Nephron (organoid): ENCODE measurements around the gene ATRAID.

Experiments used
- H3K27ac Mint-ChIP-seq, 3 experiments: 2 replicates each; pipeline ENCODE4 v1.8.0; 2020; ENCODE audit warnings: mixed read lengths in 3 of 3, mild to moderate bottlenecking in 2 of 3, moderate library complexity in 1 of 3
- H3K27me3 Mint-ChIP-seq: 2 replicates; pipeline ENCODE4 v1.8.0; 2021; ENCODE audit warnings: low read depth, mild to moderate bottlenecking, moderate library complexity, mixed read lengths
- H3K36me3 Mint-ChIP-seq: 2 replicates; pipeline ENCODE4 v1.8.0; 2020; ENCODE audit warnings: low read depth, mixed read lengths
- H3K4me1 Mint-ChIP-seq: 2 replicates; pipeline ENCODE4 v1.8.0; 2020; ENCODE audit warnings: mixed read lengths
- H3K4me3 Mint-ChIP-seq, 3 experiments: 2 replicates each; pipeline ENCODE4 v1.8.0; 2020; ENCODE audit warnings: mild to moderate bottlenecking in 3 of 3, mixed read lengths in 3 of 3, moderate library complexity in 2 of 3
- H3K9me3 Mint-ChIP-seq: 2 replicates; pipeline ENCODE4 v1.8.0; 2020; ENCODE audit warnings: mixed read lengths
- TF ChIP-seq, protein P1 (sequence below), 3 experiments: fragments of 200-600 bp; sonication (generic); IDR thresholded peaks; one replicate each; pipeline ENCODE4 v1.5.0; 2021; ENCODE audit warnings: antibody characterized with exemption in 3 of 3; ENCODE audit not compliant: unreplicated experiment in 3 of 3

ATRAID gene

DNA sequence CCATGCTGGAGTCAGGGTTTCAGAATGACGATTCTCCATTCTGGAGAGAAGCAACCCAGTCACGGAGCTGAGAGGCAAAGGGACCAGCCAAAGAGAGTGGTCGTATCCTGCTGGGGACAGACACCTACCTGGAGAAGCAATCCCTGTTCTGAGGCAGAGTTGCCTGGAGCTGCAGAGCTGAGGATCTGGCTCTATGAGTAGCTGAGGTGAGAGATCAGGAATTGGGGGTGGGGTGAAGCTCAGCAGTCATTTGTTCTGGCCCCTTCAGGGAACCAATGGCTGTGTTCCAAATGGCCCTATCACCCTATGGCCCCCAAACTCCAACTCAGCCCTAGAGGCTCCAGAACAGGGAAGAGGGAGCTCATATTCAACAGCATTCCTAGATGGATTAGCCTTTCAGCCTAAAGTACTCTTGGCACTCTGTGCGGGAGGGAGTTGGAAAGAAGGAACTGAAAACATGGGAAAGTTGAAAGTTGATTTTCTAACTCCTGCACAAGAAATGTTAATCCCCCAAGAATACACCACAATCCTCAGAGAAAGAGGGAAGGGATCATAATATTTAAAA is 3.3 kb upstream of the ATRAID start:
- peaks cover 38% of the 10 kb centered on the region for H3K4me1 Mint-ChIP-seq
- no peaks in the 10 kb centered on the region for H3K27me3 Mint-ChIP-seq
- H3K36me3 Mint-ChIP-seq = peaks cover 43% of the 10 kb centered on the region
- no peaks in the 10 kb centered on the region for H3K9me3 Mint-ChIP-seq
- H3K27ac Mint-ChIP-seq = peak overlapping the region; percentile 29 to 47 (median 33)
- peak overlapping the region; percentile 12 to 55 (median 38) for H3K4me3 Mint-ChIP-seq
- TF ChIP-seq, protein P1, sequence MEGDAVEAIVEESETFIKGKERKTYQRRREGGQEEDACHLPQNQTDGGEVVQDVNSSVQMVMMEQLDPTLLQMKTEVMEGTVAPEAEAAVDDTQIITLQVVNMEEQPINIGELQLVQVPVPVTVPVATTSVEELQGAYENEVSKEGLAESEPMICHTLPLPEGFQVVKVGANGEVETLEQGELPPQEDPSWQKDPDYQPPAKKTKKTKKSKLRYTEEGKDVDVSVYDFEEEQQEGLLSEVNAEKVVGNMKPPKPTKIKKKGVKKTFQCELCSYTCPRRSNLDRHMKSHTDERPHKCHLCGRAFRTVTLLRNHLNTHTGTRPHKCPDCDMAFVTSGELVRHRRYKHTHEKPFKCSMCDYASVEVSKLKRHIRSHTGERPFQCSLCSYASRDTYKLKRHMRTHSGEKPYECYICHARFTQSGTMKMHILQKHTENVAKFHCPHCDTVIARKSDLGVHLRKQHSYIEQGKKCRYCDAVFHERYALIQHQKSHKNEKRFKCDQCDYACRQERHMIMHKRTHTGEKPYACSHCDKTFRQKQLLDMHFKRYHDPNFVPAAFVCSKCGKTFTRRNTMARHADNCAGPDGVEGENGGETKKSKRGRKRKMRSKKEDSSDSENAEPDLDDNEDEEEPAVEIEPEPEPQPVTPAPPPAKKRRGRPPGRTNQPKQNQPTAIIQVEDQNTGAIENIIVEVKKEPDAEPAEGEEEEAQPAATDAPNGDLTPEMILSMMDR (IDR thresholded peaks at IDR 0.05; ENCODE audit: unreplicated experiment in 3 of 3) = no peak

DNA sequence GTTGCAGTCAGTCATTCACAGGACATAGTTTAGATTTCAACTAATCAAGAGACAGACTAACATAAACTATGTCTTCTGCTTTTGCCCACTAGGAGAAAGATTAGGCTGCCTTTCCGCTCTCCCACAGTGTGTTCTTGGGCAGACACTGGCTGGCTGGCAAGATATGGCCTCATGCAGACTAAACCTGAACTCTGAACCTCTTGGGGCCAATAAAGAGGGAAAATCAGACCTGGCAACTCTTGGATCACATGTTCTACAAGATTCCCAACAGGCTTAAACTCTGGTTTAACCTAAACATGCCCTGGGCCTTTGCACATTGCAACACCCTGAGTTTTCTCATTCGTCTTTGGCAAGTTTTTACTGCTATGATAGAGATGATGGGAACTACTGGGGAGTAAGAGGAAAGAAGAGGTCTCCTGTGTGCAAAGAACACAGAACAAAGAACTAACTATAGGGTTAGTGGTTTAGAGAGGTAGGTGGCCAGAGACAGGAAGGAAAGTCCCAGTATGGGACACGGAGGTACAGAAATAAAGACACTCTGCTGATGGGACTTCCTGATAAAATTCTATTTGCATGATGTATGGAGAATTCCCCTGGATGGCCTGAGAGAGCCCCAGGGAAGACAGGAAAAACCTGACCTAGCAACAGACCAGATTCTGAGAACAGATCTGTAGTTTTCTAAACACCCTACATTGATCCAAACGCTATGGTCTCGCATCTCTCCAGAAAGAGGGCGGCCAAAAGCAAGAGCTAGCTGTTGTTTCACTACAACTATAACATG is 2.0 kb upstream of the ATRAID start:
- TF ChIP-seq, protein P1 (IDR thresholded peaks at IDR 0.05; ENCODE audit: unreplicated experiment in 3 of 3) = no peak
- H3K4me1 Mint-ChIP-seq = peaks cover 40% of the 10 kb centered on the region
- no peaks in the 10 kb centered on the region for H3K27me3 Mint-ChIP-seq
- H3K27ac Mint-ChIP-seq = peak overlapping the region; percentile 21 to 47 (median 35)
- no peaks in the 10 kb centered on the region for H3K9me3 Mint-ChIP-seq
- peak overlapping the region; percentile 58 to 79 (median 69) for H3K4me3 Mint-ChIP-seq
- H3K36me3 Mint-ChIP-seq = peaks cover 39% of the 10 kb centered on the region

DNA sequence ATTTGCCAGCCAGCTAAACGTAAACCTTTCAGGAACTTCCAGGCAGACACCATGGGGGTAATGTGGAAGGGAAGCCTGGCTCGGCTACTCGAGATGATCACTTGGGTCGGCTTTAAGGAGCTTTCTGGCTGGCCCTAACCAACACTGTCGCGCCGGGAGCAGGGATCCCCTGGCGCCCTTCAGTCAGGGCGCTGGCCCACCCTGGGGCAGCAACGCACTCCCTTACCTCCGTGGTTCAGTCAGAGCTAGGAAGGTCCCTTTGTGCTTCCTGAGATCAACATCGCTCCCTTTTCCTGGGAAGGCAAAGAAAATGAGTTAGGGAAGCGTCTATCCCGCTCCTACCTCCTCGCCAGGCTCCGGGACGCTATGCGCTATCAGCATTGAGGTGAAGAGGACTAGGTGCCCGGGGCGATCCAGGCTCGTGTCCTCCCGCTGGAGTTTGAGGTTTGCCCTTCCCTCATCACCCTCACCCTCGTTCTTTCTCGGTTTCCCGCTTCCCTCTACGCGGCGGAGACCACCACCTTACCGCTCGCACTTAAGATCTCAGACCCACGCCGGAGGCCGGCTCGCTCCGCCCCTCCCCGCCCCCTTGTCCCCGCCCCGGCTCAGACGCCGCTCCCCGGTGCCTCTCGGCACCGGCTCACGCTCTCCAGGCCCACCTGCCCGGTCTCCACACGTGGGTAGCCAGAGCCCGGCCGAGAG is 449 bp upstream of the ATRAID start:
- no peaks in the 10 kb centered on the region for H3K9me3 Mint-ChIP-seq
- peaks cover 25% of the 10 kb centered on the region for H3K36me3 Mint-ChIP-seq
- H3K4me3 Mint-ChIP-seq = peak overlapping the region; percentile 93 to 100 (median 94)
- H3K4me1 Mint-ChIP-seq = peaks cover 46% of the 10 kb centered on the region
- H3K27ac Mint-ChIP-seq = peak overlapping the region; percentile 93 to 100 (median 99)
- no peaks in the 10 kb centered on the region for H3K27me3 Mint-ChIP-seq
- TF ChIP-seq, protein P1 (IDR thresholded peaks at IDR 0.05; ENCODE audit: unreplicated experiment in 3 of 3) = no peak

DNA sequence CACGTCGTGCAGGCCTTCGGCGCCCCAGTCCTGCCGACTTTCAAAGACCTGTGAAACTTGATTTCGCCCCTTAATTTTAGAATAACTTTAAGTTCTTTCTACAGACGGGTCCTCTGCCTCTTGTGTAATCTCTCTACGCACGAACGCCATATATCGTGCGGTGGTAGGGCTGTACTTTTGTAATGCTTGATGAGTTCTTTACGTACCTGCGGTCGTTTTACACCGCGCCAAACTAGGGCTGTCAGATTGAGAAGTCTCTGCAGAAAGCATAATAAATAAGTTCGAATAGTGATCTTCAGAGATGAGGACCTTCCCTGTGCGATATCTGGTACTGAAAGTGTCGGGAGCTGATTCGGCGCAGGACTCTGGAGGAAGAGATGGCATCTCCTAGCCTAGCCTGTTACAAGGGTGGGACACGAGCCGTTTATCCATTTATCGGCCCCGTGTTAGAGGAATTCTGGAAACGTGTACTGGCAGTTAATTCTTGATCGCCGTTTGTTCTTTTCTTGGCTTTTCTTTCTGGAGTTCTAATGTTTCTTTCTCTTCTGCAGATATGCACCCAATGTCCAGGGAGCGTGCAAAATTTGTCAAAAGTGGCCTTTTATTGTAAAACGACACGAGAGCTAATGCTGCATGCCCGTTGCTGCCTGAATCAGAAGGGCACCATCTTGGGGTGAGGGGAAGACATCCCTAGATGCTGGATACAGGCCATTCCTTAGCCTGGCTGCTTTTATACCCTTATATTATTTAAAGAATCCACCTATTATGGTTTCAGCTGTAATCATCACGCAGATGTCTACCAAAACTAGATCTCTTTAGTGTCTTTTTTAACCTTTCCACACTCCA is 1.0 kb downstream of the ATRAID start:
- H3K36me3 Mint-ChIP-seq = peaks cover 19% of the 10 kb centered on the region
- TF ChIP-seq, protein P1 (IDR thresholded peaks at IDR 0.05; ENCODE audit: unreplicated experiment in 3 of 3) = no peak
- H3K27ac Mint-ChIP-seq = peak overlapping the region; percentile 99 to 100 (median 100)
- H3K9me3 Mint-ChIP-seq = no peaks in the 10 kb centered on the region
- H3K4me1 Mint-ChIP-seq = peaks cover 60% of the 10 kb centered on the region
- peak overlapping the region; percentile 99 to 100 (median 99) for H3K4me3 Mint-ChIP-seq
- no peaks in the 10 kb centered on the region for H3K27me3 Mint-ChIP-seq

DNA sequence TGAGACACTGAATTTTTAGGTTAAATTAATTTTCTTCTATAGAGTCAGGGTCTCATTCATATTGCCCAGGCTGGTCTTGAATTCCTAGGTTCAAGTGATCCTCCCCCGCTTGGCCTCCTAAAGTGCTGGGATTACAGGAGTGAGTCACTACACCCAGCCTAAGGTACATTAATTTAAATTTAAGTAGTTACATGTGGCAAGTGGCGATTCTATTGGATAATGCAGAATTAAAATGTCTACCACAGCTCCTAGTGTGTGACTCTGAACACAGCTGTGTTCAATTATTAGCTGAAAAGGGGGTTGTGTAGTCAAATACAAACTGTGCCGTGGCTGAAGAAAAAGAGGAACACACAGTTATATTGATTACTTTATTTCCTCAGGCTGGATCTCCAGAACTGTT is 3.1 kb downstream of the ATRAID start:
- Mint-ChIP-seq H3K9me3 (no peaks in the 10 kb centered on the region), H3K4me3 (peak overlapping the region in 2 of 3 experiments; percentile 35 to 73), H3K27me3 (no peaks in the 10 kb centered on the region), H3K4me1 (peaks cover 52% of the 10 kb centered on the region), H3K27ac (no peak overlapping the region), H3K36me3 (peaks cover 16% of the 10 kb centered on the region)
- TF ChIP-seq, protein P1 (IDR thresholded peaks at IDR 0.05; ENCODE audit: unreplicated experiment in 3 of 3) = no peak
